Caki2 (cell line): ENCODE data around the gene KDM4C. TPM values are rescaled to one million over a fixed set of nuclear protein-coding genes. Genes with fewer than 3 reads are reported as not detected.

ENCODE experiments used
- DNase-seq: peaks from one replicate; pipeline ENCODE4 v3.0.0-alpha.2; 2015; ENCODE audit warnings: low read depth
- in situ Hi-C: cut with HindIII; loops from 2 replicates; pipeline ENCODE4 v1.10.0; 2016; ENCODE audit warnings: low sequenced_read_pairs, low pct_unique_long_range_greater_than_20kb, mixed read lengths
- total RNA-seq: library from RNA; depleted of rRNA; stranded (reverse); fragments of >200 nt; shearing (Covaris generic); gene quantifications from 2 replicates; pipeline ENCODE4 v1.2.3, GENCODE V29; 2014; ENCODE audit warnings: low replicate concordance

KDM4C gene
- total RNA-seq, 1 experiment from 2014 or later = 9.2 TPM

DNA sequence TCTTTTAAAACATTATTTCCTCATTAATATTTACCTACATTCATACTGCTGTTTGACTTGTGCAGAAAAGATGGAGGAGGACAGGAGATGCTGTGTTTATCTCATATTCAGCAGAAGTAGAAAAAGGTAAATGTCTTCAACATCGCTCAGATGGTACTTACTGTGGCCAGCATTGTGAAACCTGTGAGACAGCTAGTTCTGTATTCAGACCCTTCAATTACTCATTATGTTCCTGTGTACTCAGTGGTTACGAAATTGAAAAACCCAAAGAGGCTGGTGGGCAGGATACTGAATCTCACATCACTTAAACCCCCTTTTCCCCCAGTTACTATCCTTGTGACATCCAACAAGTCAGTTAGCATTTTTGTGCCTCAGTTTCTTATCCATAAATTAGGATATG is 216.0 kb downstream of the KDM4C start:
- in situ Hi-C loops = no loop called here
- DNase-seq = no peak

DNA sequence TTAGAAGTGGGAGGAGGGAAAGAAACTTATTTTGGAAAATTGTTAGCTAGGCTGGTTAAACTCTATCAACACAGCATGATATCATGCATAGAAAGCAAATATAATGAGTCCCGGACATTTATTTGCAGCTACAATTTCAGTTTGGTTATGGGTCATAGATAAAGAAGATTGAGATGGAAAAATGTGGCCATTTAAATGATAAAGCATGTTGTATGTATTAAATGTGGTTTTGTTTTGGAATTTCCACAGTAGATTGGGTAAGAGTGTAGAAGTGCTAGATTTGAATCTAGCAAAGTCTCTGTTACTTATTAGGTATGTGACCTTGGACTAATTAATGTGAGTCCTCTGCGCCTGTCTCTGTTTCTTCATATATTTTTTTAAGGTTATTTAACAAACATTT is 217.4 kb downstream of the KDM4C start:
- no peak for DNase-seq

DNA sequence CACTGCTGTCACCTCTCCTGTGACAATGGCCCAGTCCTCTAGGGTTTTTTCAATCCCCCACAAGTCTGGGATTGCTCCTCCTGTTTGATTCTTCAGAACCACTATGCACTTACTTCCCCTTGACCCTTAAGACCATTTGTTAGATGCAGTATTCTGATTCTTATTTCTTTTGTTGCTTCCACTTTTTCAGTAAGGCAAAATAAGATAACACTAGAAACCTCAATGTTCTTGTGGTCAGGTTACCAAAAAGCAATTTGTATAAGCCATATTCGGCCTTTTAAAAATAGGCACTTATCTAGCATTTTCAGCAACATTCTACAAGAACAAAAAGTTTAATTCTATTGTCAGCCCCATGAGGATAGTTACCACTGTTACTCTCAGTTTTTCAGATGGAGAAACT is 220.0 kb downstream of the KDM4C start:
- no peak for DNase-seq
- in situ Hi-C loops = no loop called here

More for the DNA sequence above, 217.4 kb downstream of the KDM4C start:
- in situ Hi-C loops = no loop called here

DNA sequence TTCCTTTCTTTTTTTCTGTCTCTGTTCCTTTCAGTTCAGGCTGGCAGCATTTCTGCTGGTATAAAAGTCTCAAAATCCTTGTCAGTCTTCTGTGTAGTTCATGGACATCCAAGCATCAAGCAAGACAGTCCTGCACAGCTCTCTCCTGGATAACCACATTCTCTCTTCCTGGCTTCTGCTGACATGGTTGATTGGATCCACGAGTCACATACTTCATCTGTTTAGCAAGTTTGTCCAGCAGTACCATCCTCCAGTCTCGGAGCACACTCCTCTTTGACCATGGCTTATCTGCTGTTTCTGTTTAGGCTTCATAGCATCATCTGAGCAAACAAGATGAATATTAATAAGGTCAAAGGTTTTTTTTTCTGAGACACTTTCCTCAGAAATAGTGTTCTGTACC is 220.8 kb downstream of the KDM4C start:
- in situ Hi-C loops = no loop called here
- DNase-seq = peak; percentile 7

DNA sequence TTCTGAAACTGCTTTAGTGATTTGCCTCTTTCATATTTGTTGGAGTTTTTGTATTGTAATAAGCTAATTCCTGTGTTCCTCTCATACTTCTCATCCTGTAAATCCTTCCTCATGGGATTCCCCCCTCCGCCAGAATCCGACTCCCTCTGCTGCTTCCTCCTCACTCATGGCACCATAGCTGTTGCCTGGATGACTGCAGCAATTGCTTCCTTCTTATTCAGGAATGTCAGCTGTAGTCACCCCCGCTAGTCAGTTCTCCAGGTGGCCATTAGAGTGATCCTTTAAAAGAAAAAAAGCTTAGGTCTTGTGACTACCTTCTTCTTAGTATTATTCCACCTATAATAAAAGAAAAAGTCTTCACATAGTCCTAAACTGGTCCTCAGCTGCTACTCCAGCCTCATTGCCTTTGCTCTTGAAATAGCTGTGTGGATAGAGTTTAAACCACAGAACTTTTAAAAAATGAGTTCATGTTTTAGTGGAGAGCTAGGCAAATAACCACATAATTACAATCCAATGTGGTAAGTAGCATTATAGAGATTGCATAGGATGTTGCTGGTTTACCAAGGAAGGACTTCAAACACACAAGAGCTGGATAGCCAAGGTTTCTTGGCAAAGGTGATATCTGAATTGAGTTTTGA is 227.3 kb downstream of the KDM4C start:
- no peak for DNase-seq
- in situ Hi-C loops = no loop called here

DNA sequence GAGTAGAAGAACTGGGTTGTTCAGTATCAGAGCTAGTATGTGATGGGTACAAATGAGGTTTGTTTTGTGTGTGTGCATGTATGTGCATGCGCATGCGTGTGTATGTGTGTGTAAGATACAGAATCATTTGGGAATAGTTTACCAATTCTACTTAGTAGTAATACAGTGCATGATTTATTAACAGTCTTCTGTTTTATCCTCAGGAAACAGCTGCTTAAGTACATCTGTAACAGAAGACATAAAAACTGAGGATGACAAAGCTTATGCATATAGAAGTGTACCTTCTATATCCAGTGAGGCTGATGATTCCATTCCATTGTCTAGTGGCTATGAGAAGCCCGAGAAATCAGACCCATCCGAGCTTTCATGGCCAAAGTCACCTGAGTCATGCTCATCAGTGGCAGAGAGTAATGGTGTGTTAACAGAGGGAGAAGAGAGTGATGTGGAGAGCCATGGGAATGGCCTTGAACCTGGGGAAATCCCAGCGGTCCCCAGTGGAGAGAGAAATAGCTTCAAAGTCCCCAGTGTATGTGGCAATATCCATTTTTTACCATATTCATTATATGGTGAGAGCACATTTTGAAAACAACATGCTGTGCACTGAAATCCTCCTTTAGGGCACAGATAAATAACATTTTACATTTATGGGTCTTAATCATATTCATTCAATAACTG is 228.5 kb downstream of the KDM4C start:
- DNase-seq = no peak
- in situ Hi-C loops = no loop called here

DNA sequence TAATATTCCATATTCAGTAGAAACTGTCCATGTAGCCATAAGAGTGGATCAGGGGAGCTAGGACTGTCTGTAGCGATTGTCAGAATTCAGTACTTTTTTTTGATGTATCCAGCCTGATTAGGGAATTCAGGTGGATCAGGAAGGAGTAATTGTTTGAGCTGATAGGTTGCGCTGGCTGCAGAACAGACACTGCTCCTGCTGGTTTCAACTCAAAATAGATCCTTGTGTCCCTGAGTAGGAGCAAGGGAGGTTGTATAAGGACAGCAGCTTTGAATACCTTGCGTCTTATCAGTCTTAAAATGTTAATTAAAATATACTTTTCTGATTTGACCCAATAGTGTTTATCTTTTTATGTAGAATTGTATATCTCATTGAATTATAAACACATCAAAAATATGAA is 229.6 kb downstream of the KDM4C start:
- no peak for DNase-seq
- in situ Hi-C loops = no loop called here

DNA sequence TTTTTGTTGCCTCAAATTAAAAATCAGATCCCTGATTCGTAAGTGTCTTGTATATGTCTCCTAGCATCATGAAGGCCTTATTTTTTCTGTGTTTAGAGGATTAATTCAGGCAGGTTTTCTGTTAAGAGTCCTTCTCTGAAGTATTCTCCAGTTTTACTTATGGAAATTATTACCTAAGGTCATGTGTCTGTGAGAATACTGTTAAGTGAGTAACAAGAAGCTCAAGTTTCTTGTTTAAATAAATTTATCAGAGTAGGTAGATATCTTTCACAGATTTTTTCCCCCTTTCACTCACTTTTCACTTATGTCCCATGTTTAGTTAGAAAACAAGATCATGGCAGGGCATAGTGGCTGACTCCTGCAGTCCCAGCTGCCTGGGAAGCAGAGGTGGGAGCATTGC is 233.6 kb downstream of the KDM4C start:
- no peak for DNase-seq
- in situ Hi-C loops = no loop called here

DNA sequence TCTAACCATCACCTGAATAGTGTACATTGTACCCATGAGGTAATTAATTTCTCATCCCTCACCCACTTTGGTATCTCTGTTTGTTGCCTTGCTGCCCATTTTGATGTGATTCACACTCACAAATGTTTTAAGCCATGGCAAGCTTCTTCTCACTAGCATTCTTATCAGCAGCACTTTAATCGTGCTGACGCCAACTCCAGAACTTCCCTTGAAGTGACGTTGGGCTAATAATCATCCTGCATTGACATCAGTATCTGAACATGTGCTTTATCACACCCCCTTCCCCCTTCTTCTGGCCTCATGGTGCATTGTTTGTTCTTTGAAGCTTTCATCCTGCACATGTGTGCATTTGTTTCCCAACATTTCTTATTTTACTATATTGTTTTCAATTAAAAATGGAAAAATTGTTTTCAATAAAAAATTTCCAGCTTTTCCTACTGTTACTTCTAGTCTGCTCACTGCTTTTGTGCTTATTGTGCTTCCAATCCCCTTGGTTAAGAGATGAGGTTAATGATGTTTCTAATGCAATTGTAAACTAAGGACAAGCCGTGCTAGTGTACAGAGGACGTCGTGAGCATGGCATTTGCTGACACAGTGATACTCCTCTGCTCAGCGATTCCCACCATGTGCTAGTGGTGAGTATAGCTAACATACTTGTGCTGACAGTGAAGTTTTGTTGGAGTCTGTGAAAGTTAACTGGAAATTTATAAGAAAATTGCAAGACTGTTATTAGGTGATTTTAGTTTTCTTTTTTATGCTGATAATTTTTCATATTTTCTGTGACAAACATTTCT is 238.5 kb downstream of the KDM4C start:
- DNase-seq = no peak

DNA sequence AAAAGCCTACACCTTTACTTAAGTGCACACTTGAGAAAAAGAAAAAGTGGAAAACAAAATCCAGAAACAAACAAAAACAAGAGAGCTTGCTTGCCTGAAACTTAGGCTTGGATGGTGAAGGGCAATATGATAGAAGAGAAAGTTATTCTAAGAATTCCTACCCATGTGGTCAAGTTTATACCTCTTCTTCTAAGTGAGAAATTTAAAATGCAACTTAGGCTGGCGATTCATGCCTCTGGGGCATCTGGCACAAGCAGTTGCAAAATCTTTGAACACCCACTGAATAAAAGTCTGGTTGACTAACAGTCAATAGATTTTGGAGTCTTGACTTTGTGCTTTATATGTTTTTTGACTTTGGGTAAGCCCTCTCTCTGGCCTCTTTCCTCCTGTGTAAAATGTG is 239.6 kb downstream of the KDM4C start:
- no peak for DNase-seq
- in situ Hi-C loops = no loop called here

More for the DNA sequence above, 238.5 kb downstream of the KDM4C start:
- in situ Hi-C loops = no loop called here

DNA sequence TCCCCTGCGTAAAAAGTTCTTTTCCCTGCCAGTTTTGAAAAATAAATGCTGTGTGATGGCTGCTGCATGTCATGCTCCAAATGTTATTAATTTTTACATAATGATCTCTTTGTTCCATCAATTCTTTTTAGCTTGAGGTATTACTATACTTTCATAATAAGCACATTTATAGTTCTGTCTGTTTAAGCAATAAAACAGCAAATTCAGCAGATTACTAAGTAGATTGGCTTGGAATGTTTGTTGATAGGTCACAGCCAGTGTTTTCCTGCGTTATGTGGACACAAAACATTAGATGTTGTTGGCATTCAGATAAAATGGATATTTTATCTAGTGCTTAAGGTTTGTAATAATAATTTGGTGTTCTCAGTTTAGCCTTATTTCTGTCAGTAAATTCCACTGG is 242.0 kb downstream of the KDM4C start:
- no peak for DNase-seq
- in situ Hi-C loops = no loop called here

DNA sequence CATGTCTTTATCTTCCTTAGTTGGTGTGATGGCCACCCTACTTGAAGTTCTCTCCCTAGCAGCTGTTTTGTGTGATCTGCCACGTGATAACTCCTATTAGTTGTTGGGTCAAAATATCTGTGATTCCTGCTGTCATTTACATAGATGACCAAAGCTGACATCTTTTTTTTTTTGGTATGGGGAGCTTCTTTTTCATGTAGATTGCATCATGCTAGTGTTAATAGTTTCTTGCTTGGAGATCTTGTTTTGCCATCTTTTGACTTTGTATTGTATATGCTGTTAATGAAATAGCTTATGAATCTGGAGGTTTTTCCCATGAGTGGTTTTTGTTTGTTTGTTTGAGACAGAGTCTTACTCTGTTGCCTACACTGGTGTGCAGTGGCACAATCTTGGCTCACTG is 243.8 kb downstream of the KDM4C start:
- in situ Hi-C loops = no loop called here
- DNase-seq = no peak

DNA sequence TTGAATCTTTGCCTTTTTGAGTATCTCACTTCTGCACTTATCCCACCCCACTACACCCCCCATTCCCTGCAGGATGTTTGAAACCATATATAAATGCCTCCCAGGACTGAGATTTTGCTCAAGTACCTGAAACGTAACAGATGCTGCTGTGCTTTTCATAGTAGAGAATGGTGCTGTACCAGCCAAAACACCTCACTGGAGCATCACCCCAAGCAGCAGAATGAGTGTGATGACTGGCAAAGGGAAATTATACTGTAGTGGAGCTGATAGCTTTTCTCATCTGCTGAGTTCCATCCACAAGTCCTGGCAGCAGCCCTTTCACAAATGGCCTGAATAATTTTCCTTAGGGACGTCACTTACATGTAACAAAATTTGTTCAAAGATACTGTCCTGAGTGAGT is 246.1 kb downstream of the KDM4C start:
- in situ Hi-C loops = no loop called here
- no peak for DNase-seq

DNA sequence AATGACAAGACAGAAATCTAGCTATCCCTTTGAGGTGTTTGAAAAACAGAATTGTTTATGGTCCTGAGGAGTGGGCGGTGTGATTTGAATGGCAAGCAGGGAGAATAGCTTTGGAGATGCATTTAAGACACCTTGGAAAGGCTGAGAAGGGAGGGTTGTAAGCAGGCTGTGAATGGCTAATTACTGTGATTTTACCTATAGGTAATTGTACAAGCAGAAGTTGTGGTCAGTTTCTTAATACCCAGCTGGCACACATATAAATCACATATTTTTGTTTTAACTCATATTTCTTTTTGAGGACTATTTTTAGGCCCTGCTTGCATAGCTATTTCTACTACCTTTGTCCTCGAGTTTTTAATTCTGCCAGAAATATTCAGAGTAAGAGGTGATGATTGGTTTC is 248.6 kb downstream of the KDM4C start:
- in situ Hi-C loops = no loop called here
- DNase-seq = no peak

DNA sequence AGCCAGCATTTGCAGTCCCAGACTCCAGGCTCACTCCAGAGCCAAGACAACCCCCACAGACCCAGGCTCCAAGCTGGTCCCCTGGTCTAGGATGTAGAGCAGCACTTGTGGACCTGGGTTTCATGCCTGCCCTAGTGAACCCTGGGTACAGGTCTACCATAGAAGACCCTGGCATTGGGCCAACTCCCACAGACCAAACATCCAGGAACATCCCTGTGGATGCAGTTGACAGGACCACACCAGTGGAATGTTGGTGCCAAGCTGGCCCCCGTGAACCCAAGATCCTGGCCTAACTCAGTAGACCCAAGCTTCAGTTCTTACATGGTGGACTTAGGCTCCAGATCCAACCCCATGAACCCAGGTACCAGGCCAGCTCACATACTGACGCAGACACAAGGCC is 250.6 kb downstream of the KDM4C start:
- in situ Hi-C loops = no loop called here
- no peak for DNase-seq

DNA sequence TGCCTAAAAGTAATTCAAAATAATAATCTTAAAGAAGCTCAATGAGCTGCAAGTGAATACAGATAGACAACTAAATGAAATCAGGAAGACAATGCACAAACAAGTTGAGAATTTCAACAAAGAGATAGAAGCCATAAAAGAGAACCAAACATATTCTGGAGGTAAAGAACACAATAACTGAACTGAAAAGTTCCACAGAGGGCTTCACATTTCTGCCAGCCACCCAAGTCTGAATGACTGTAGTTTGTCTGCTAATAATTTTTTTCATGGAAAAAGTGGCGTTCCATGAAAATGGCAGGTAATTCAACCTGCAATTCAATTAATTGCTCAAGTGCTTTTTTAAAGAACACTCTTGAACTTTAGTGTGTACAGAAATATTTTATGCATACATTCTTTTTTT is 251.3 kb downstream of the KDM4C start:
- in situ Hi-C loops = no loop called here

DNA sequence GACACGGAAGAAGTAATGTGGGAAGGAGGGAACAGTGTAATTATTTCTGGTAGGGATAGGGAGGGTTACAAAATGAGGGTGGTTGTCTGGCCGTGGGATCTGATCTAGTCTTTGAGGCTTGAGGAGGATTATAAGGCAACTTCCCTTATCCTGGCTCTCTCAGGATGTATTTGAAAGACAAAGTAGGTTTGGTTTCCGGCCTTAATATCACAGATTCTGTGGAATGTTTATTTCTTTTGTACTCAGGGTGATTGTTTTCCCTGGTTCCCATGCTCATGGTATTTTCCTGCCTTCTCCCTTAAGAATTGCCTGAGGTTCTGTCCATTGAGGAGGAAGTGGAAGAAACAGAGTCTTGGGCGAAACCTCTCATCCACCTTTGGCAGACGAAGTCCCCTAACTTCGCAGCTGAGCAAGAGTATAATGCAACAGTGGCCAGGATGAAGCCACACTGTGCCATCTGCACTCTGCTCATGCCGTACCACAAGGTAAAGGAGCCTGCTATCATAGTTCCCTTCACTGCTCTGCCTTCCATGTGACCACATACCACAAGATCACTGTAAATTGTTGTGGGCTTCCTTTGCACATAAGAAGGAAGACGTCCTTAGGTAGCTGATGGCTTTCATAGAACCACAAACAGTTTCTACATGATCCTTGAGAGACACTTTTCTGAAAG is 253.8 kb downstream of the KDM4C start:
- DNase-seq = no peak
- in situ Hi-C loops = no loop called here

More for the DNA sequence above, 251.3 kb downstream of the KDM4C start:
- no peak for DNase-seq

DNA sequence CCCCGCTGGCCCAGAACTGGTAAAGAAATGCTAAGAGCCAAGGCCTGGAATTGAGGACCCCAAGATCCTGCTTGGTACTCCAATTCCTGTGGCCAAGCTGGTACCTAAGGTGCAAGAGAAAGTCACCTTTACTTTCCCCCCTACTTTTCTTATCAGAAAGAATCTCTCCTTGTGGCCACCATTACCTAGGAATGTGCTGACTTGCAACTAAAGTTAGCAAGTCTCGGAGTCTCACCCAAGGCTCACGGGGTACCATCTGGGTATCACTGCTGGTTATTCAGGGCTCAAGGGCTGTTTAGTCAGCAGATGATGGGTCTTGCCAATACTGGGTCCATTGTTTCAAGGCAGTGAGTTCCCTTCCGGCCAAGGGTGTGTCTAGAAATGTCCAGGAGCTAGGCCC is 270.2 kb downstream of the KDM4C start:
- DNase-seq = no peak
- in situ Hi-C loops = no loop called here

DNA sequence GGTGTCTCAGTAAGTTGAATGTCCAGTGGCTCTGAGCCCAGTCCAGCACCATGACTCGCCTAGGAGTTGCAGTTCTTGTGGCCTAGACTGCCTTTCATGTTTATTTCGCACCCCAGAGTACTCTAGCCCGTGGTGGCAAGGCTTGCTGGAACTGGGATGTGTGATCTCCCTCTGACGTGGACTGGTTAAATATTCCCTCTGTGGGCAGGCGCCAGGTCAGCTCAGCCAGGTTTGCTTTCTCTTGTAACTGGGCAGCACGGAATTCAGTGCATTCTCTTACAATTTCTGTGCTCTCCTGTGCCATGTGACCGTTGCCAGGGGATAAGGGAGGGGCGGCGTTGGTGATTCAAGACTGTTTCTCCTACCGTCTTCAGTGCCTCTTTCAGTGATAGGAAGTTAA is 270.8 kb downstream of the KDM4C start:
- in situ Hi-C loops = no loop called here
- DNase-seq = peak; percentile 6
